Ishikawa (cell line): ENCODE data around the gene RABGAP1L.

Source experiments
- CEBPB ChIP-seq: IDR thresholded peaks from 2 replicates; pipeline ENCODE4 v1.6.1; 2012
- CREB1 ChIP-seq: IDR thresholded peaks from 2 replicates; pipeline ENCODE4 v1.6.1; 2012; ENCODE audit warnings: low read depth
- EGR1 ChIP-seq: IDR thresholded peaks from 2 replicates; pipeline ENCODE4 v1.6.1; 2012
- EP300 ChIP-seq: IDR thresholded peaks from 2 replicates; pipeline ENCODE4 v1.6.1; 2012; ENCODE audit warnings: borderline replicate concordance
- FOXM1 ChIP-seq: IDR thresholded peaks from 2 replicates; pipeline ENCODE4 v1.6.1; 2012; ENCODE audit warnings: low read depth, borderline replicate concordance
- NFIC ChIP-seq: IDR thresholded peaks from 2 replicates; pipeline ENCODE4 v1.6.1; 2012
- RAD21 ChIP-seq: IDR thresholded peaks from 2 replicates; pipeline ENCODE4 v1.6.1; 2012; ENCODE audit warnings: low read depth
- TAF1 ChIP-seq: IDR thresholded peaks from 2 replicates; pipeline ENCODE4 v1.6.1; 2012; ENCODE audit warnings: low read depth, mild to moderate bottlenecking
- TCF12 ChIP-seq: IDR thresholded peaks from 2 replicates; pipeline ENCODE4 v1.6.1; 2012; ENCODE audit warnings: low read depth
- TEAD4 ChIP-seq: IDR thresholded peaks from 2 replicates; pipeline ENCODE4 v1.6.1; 2012
- USF1 ChIP-seq: IDR thresholded peaks from 2 replicates; pipeline ENCODE4 v1.6.1; 2012
- YY1 ChIP-seq: IDR thresholded peaks from 2 replicates; pipeline ENCODE4 v1.6.1; 2012; ENCODE audit warnings: low read depth
- ZBTB7A ChIP-seq: IDR thresholded peaks from 2 replicates; pipeline ENCODE4 v1.6.1; 2012; ENCODE audit warnings: low read depth
- TF ChIP-seq, protein P1 (sequence below): IDR thresholded peaks from 2 replicates; pipeline ENCODE4 v1.6.1; 2012
- TF ChIP-seq, protein P2 (sequence below): IDR thresholded peaks from 2 replicates; pipeline ENCODE4 v1.6.1; 2012; ENCODE audit warnings: low read depth, mild to moderate bottlenecking

Gene RABGAP1L

GRCh38 chr1:174159252-174160108, at the start of gene RABGAP1L:
TSS of gene RABGAP1L (plus strand) at chr1:174159520.
- TF ChIP-seq, protein P1, sequence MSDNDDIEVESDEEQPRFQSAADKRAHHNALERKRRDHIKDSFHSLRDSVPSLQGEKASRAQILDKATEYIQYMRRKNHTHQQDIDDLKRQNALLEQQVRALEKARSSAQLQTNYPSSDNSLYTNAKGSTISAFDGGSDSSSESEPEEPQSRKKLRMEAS, result peak; percentile 43
- TF ChIP-seq USF1 (peak; percentile 5; the same call in 1 of the 2 replicates), TAF1 (peak; percentile 72; the same call in 1 of the 2 replicates), EP300 (peak; percentile 8; the same call in 1 of the 2 replicates), EGR1 (peak; percentile 29; the same call in 1 of the 2 replicates), CREB1 (no peak), RAD21 (no peak), YY1 (no peak), TEAD4 (no peak)
- TF ChIP-seq, protein P2, sequence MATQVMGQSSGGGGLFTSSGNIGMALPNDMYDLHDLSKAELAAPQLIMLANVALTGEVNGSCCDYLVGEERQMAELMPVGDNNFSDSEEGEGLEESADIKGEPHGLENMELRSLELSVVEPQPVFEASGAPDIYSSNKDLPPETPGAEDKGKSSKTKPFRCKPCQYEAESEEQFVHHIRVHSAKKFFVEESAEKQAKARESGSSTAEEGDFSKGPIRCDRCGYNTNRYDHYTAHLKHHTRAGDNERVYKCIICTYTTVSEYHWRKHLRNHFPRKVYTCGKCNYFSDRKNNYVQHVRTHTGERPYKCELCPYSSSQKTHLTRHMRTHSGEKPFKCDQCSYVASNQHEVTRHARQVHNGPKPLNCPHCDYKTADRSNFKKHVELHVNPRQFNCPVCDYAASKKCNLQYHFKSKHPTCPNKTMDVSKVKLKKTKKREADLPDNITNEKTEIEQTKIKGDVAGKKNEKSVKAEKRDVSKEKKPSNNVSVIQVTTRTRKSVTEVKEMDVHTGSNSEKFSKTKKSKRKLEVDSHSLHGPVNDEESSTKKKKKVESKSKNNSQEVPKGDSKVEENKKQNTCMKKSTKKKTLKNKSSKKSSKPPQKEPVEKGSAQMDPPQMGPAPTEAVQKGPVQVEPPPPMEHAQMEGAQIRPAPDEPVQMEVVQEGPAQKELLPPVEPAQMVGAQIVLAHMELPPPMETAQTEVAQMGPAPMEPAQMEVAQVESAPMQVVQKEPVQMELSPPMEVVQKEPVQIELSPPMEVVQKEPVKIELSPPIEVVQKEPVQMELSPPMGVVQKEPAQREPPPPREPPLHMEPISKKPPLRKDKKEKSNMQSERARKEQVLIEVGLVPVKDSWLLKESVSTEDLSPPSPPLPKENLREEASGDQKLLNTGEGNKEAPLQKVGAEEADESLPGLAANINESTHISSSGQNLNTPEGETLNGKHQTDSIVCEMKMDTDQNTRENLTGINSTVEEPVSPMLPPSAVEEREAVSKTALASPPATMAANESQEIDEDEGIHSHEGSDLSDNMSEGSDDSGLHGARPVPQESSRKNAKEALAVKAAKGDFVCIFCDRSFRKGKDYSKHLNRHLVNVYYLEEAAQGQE, result no peak

GRCh38 chr1:174110053-174110452, 49.3 kb upstream of the RABGAP1L start:
- no peak for TF ChIP-seq EP300
- TF ChIP-seq NFIC, result no peak
- TF ChIP-seq, protein P1, result no peak
- TF ChIP-seq YY1, result no peak
- TF ChIP-seq USF1, result no peak
- TF ChIP-seq, protein P2, result no peak
- no peak for TF ChIP-seq TAF1
- no peak for TF ChIP-seq RAD21
- TF ChIP-seq TCF12, result no peak
- TF ChIP-seq TEAD4, result no peak
- TF ChIP-seq CREB1, result no peak
- TF ChIP-seq ZBTB7A, result no peak
- no peak for TF ChIP-seq FOXM1
- no peak for TF ChIP-seq CEBPB
- no peak for TF ChIP-seq EGR1

GRCh38 chr1:174112489-174113162, 46.7 kb upstream of the RABGAP1L start:
- TF ChIP-seq CREB1 (no peak), TCF12 (no peak), YY1 (no peak), CEBPB (no peak), RAD21 (no peak), USF1 (no peak), ZBTB7A (no peak), TEAD4 (no peak), EP300 (no peak), TAF1 (no peak), EGR1 (no peak), NFIC (no peak), FOXM1 (no peak)
- TF ChIP-seq, protein P2, result no peak
- TF ChIP-seq, protein P1, result no peak
